K562 (cell line): Measurements from ENCODE around the gene ALG14. TPM values are rescaled to one million over a fixed set of nuclear protein-coding genes. Genes with fewer than 3 reads are reported as not detected.

Experiments used
- BRF1 ChIP-seq: IDR thresholded peaks from 3 replicates; pipeline ENCODE4 v1.6.1; 2011; ENCODE audit warnings: borderline replicate concordance, mild to moderate bottlenecking; ENCODE audit not compliant: insufficient read length; ENCODE audit errors: extremely low read depth
- CBFA2T3 ChIP-seq: fragments of 450-650 bp; IDR thresholded peaks from 2 replicates; pipeline ENCODE4 v1.6.1; 2017
- CREM ChIP-seq: IDR thresholded peaks from 2 replicates; pipeline ENCODE4 v1.6.1; 2014; ENCODE audit warnings: antibody characterized with exemption, low read depth
- DMBX1 ChIP-seq: fragments of 250-450 bp; sonication (Bioruptor Pico); IDR thresholded peaks from 2 replicates; pipeline ENCODE4 v1.8.0; 2022; ENCODE audit warnings: inconsistent platforms, mild to moderate bottlenecking, moderate library complexity, borderline replicate concordance
- ETV6 ChIP-seq, 3 experiments: fragments of 150-350 bp in 1 of 3; sonication (generic) in 1 of 3; formaldehyde crosslinking in 1 of 3; IDR thresholded peaks; 2 replicates each; pipeline versions ENCODE4 v1.6.1 to v1.8.0; 2014 to 2022; ENCODE audit warnings: borderline replicate concordance in 2 of 3, low read depth in 2 of 3, antibody characterized with exemption in 1 of 3, low read length in 1 of 3, mild to moderate bottlenecking in 1 of 3, missing genetic modification reagents in 1 of 3
- HNRNPL ChIP-seq: fragments of 200-400 bp; formaldehyde crosslinking; IDR thresholded peaks from 2 replicates; pipeline ENCODE4 v1.6.1; 2017; ENCODE audit warnings: low read depth, mild to moderate bottlenecking, low read length
- MGA ChIP-seq: fragments of 450-650 bp; IDR thresholded peaks from 2 replicates; pipeline ENCODE4 v1.6.1; 2016; ENCODE audit warnings: mild to moderate bottlenecking, moderate library complexity
- MTA2 ChIP-seq: fragments of 450-650 bp; IDR thresholded peaks from 2 replicates; pipeline ENCODE4 v1.6.1; 2016; ENCODE audit warnings: low read depth
- NFYB ChIP-seq: IDR thresholded peaks from 2 replicates; pipeline ENCODE4 v1.6.1; 2011; ENCODE audit warnings: mild to moderate bottlenecking, moderate library complexity; ENCODE audit not compliant: insufficient read length; ENCODE audit errors: extremely low read depth
- POLR3A ChIP-seq: IDR thresholded peaks from 2 replicates; pipeline ENCODE4 v1.6.1; 2011; ENCODE audit warnings: borderline replicate concordance, mild to moderate bottlenecking, moderate library complexity; ENCODE audit not compliant: insufficient read length, insufficient read depth; ENCODE audit errors: extremely low read depth
- RBM39 ChIP-seq: fragments of 200-400 bp; formaldehyde crosslinking; optimal IDR thresholded peaks from 2 replicates; pipeline ENCODE3; 2018; ENCODE audit warnings: low read depth, low read length
- ZKSCAN8 ChIP-seq: fragments of 200-800 bp; sonication (Bioruptor generic); IDR thresholded peaks from 2 replicates; pipeline ENCODE4 v1.6.1; 2016; ENCODE audit warnings: missing genetic modification characterization, missing compliant biosample characterization
- ZNF324 ChIP-seq: fragments of 250-450 bp; sonication (Bioruptor Pico); IDR thresholded peaks from 2 replicates; pipeline ENCODE4 v1.4.0; 2020; ENCODE audit warnings: mild to moderate bottlenecking
- ZNF589 ChIP-seq: fragments of 200-800 bp; sonication (Bioruptor generic); IDR thresholded peaks from 2 replicates; pipeline ENCODE4 v1.6.1; 2016; ENCODE audit warnings: low read depth, missing genetic modification characterization, missing compliant biosample characterization
- polyA plus RNA-seq, 8 experiments: library from polyadenylated mRNA; depleted of rRNA in 4 of 8; stranded (reverse) in 5 of 8; unstranded in 3 of 8; fragments of >200 nt; fragmentation: Nextera tagmentation in 2 of 8; fragmentation: Illumina TruSeq in 1 of 8; extraction: Ambion mirVana in 2 of 8; extraction: Trizol in 1 of 8; gene quantifications; 2 replicates each; pipeline versions ENCODE4 v1.2.1 to v1.2.3, GENCODE V29; 2011 to 2014; ENCODE audit warnings: inconsistent platforms in 1 of 8, missing spikeins in 1 of 8
- total RNA-seq, 7 experiments: library from RNA; depleted of rRNA in 6 of 7; stranded (reverse); fragments of >200 nt in 6 of 7; fragmentation: Illumina TruSeq in 2 of 7; extraction: Trizol in 2 of 7; gene quantifications; 2 replicates each; pipeline versions ENCODE4 v1.2.1 to v1.2.3, GENCODE V29; 2011 to 2021; ENCODE audit warnings: low replicate concordance in 1 of 7

Gene ALG14
- total and polyA plus RNA-seq, 9 of the 15 experiments (the other 6 are each of a cell fraction or from before 2014, with no cell fraction given): 2.8 to 16.2 (median 4.9) TPM

- TF ChIP-seq MGA: no peak
- no peak for TF ChIP-seq POLR3A
- no peak for TF ChIP-seq ZNF324 (CRISPR knock-in tag)
- no peak for TF ChIP-seq MTA2
- 0 out of 2 replicates have a peak, but pooled peaks have one; percentile 6 for TF ChIP-seq CREM
- TF ChIP-seq HNRNPL: no peak
- no peak for TF ChIP-seq BRF1
- TF ChIP-seq NFYB: no peak
- TF ChIP-seq ETV6 (IDR thresholded peaks at IDR 0.05; ENCODE audit: borderline replicate concordance in 1 of 2, low read depth in 2 of 2, low read length in 1 of 2): no peak
- TF ChIP-seq ETV6 (CRISPR knock-in tag; IDR thresholded peaks at IDR 0.05; ENCODE audit: borderline replicate concordance): no peak
- peak; percentile 73 for TF ChIP-seq CBFA2T3
- no peak for TF ChIP-seq ZNF589
- TF ChIP-seq RBM39: no peak
- no peak for TF ChIP-seq ZKSCAN8 (CRISPR knock-in tag)
- TF ChIP-seq DMBX1 (CRISPR knock-in tag): no peak
These were observed 49.5 kb upstream of the ALG14 start (continued) for GRCh38 chr1:95122151-95122697.
